ENCODE results near the gene SLC40A1.
A peak's percentile ranks its signal among the peaks of the same experiment; 100 is the strongest.
"Not testable (repeated sequence)": the region's sequence is repeated elsewhere in the genome, so short reads cannot be mapped to it uniquely, and the experiment has no call there.

Gene SLC40A1

GRCh38 chr2:189580658-189581353, at the start of gene SLC40A1:
TSS of gene SLC40A1 (minus strand) at chr2:189580786. CDS start at chr2:189580460, 326 bp downstream.
- peak; percentile 20 for DNase-seq (ENCODE audit: low read depth)

- DNase-seq (ENCODE audit: low read depth) = no peak
Observed at GRCh38 chr2:189629531-189630453, 49.2 kb upstream of the SLC40A1 start.

- DNase-seq (ENCODE audit: low read depth) = no peak
Observed at GRCh38 chr2:189628817-189629530, 48.4 kb upstream of the SLC40A1 start.

- DNase-seq (ENCODE audit: low read depth) = no peak
Observed at GRCh38 chr2:189627789-189628188, 47.2 kb upstream of the SLC40A1 start.

- DNase-seq (ENCODE audit: low read depth) = no peak
Observed at GRCh38 chr2:189625636-189626035, 45.0 kb upstream of the SLC40A1 start.

GRCh38 chr2:189624648-189625355, 44.2 kb upstream of the SLC40A1 start:
- no peak for DNase-seq (ENCODE audit: low read depth)

- DNase-seq (ENCODE audit: low read depth) = no peak
Observed at GRCh38 chr2:189623049-189623448, 42.5 kb upstream of the SLC40A1 start.

- DNase-seq (ENCODE audit: low read depth) = no peak
Observed at GRCh38 chr2:189621781-189622180, 41.2 kb upstream of the SLC40A1 start.

- no peak for DNase-seq (ENCODE audit: low read depth)
Observed at GRCh38 chr2:189618197-189618596, 37.6 kb upstream of the SLC40A1 start.

GRCh38 chr2:189614585-189614984, 34.0 kb upstream of the SLC40A1 start:
- no peak for DNase-seq (ENCODE audit: low read depth)

GRCh38 chr2:189613650-189614420, 33.2 kb upstream of the SLC40A1 start:
- DNase-seq (ENCODE audit: low read depth) = no peak

- DNase-seq (ENCODE audit: low read depth) = no peak
Observed at GRCh38 chr2:189613077-189613636, 32.6 kb upstream of the SLC40A1 start.

GRCh38 chr2:189610700-189611099, 30.1 kb upstream of the SLC40A1 start:
- no peak for DNase-seq (ENCODE audit: low read depth)

- no peak for DNase-seq (ENCODE audit: low read depth)
Observed at GRCh38 chr2:189609853-189610252, 29.3 kb upstream of the SLC40A1 start.

- DNase-seq (ENCODE audit: low read depth) = no peak
Observed at GRCh38 chr2:189609423-189609816, 28.8 kb upstream of the SLC40A1 start.

GRCh38 chr2:189608795-189609422, 28.3 kb upstream of the SLC40A1 start:
- DNase-seq (ENCODE audit: low read depth) = no peak

- DNase-seq (ENCODE audit: low read depth) = no peak
Observed at GRCh38 chr2:189608170-189608569, 27.6 kb upstream of the SLC40A1 start.

GRCh38 chr2:189602233-189602632, 21.6 kb upstream of the SLC40A1 start:
- no peak for DNase-seq (ENCODE audit: low read depth)

- not testable (repeated sequence) for DNase-seq (ENCODE audit: low read depth)
Observed at GRCh38 chr2:189601652-189602051, 21.1 kb upstream of the SLC40A1 start.

- DNase-seq (ENCODE audit: low read depth) = no peak
Observed at GRCh38 chr2:189601043-189601442, 20.5 kb upstream of the SLC40A1 start.
